T-helper 17 cell (primary cell): ENCODE measurements around the gene MYT1. TPM values are rescaled to one million over a fixed set of nuclear protein-coding genes. Genes with fewer than 3 reads are reported as not detected.

Source experiments
- ATAC-seq: fragments of 150-1000 bp; cut with Tn5 transposase; 2 replicates; pipeline ENCODE4 v1.10.0; 2021; ENCODE audit warnings: mild to moderate bottlenecking, moderate library complexity
- DNase-seq, 3 donors: peaks; one replicate each; pipeline versions ENCODE4 v3.0.0 to v3.0.0-alpha.2; 2020 to 2021
- H3K9me3 ChIP-seq: one replicate; pipeline ENCODE4 v1.7.0; 2013; ENCODE audit warnings: low read length, mild to moderate bottlenecking; ENCODE audit not compliant: control insufficient read depth, poor library complexity, severe bottlenecking
- H3K27ac Mint-ChIP-seq: one replicate; pipeline ENCODE4 v1.8.0; 2022; ENCODE audit warnings: mild to moderate bottlenecking, moderate library complexity, mixed read lengths
- H3K27me3 Mint-ChIP-seq: one replicate; pipeline ENCODE4 v1.8.0; 2022; ENCODE audit warnings: mixed read lengths
- H3K36me3 Mint-ChIP-seq: one replicate; pipeline ENCODE4 v1.8.0; 2022; ENCODE audit warnings: low read depth, mixed read lengths
- H3K4me1 Mint-ChIP-seq: one replicate; pipeline ENCODE4 v1.8.0; 2022; ENCODE audit warnings: mild to moderate bottlenecking, mixed read lengths
- H3K4me3 Mint-ChIP-seq: one replicate; pipeline ENCODE4 v1.8.0; 2022; ENCODE audit warnings: mild to moderate bottlenecking, moderate library complexity, mixed read lengths
- total RNA-seq, 4 donors: library from RNA in 2 of 4; stranded (reverse) in 2 of 4; gene quantifications; one replicate each; pipeline ENCODE4 v1.2.3 and lab custom pipeline; 2022 to 2026

Gene MYT1
- total RNA-seq, 2 donors from 2014 or later, result not detected

DNA sequence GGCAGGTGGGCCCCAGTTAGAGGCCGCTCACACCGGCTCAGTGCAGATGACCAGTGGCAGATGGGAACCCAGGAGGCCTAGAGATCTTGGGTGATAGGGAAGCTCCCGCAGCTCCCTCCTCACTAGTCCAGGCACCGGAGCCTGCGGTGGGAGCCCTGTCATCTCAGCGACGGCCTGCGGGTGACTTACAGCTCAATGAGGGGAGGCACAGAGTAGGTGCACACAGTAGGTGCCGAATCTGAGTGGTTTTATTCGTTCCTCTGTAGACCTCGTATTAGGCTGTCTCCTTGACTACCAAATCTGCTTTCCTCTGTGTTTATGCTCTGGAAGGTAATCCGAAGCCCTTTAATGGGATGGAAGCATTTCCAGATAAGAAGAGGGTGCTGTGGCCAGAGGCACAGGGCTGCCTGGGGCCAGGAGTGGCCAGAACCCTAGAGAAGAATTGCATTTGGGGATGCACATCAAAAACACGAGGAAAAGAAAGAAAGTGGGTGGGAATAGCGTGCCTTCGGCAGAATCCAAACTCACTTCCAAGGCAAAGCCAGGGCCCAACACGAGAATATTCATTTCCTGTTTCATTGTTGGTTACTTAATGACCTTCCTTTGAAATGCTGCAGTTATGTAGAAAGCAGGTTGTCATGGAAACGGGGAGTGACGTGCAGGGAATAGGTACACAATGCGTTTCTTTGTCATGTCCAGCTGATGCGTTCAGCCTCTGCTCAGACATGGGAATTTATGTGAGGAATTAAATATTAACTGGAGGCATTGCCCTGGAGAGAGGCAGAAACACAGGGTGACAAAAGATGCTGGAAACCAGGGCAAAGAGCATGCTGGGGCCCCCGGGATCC, 24.7 kb downstream of the MYT1 start:
- peaks cover 8% of the 10 kb centered on the region for H3K4me1 Mint-ChIP-seq
- H3K9me3 ChIP-seq, result no peaks in the 10 kb centered on the region
- no peaks in the 10 kb centered on the region for H3K36me3 Mint-ChIP-seq
- H3K27ac Mint-ChIP-seq, result no peak overlapping the region
- H3K27me3 Mint-ChIP-seq, result peaks cover 33% of the 10 kb centered on the region
- ATAC-seq, result no peak
- no peak overlapping the region for H3K4me3 Mint-ChIP-seq
- no peak for DNase-seq

DNA sequence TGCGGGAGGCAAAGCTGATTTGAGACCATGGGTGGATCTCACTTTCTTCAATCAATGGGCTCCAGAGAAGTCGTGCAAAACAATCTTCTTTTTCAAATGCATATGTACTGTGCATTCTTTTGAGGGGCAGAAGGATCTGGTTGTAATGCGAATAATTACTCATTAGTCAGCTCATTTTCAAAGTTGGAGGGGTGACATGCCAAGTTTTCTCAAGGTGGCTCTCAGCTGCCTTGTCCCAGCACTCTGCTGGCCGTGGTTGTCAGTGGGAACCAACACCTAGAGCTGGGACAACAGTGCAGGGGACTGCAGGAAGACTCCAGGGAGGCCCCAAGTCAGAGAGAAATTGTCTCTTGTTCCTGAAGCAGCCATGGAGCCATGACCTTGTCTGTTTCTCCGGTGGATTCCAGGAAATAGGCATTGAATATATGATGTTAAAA, 25.3 kb downstream of the MYT1 start:
- Mint-ChIP-seq H3K27me3 (peaks cover 36% of the 10 kb centered on the region), H3K27ac (no peak overlapping the region), H3K4me1 (peaks cover 10% of the 10 kb centered on the region), H3K36me3 (no peaks in the 10 kb centered on the region), H3K4me3 (no peak overlapping the region)
- ATAC-seq, result no peak
- no peaks in the 10 kb centered on the region for H3K9me3 ChIP-seq
- no peak for DNase-seq

DNA sequence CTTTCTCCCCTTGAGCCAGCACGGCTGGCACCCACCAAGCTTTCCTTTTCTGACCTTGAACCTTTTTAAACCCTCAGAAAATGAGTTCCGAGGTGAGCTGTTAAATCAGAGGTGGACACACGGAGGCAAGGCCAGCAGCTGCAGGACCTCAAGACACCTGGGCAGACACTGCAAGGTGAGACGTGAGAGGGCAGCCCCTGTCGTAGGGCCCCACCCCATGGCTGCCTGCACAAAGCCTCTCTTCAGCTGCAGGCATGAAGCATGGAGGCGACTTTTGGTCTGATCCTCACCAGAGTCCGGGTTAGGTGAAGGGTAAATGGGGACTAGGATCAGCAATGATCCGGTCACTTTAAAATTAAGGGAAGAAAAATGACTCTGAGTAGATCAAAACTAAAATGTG, 25.7 kb downstream of the MYT1 start:
- Mint-ChIP-seq H3K27me3 (peaks cover 35% of the 10 kb centered on the region), H3K4me3 (no peak overlapping the region), H3K27ac (no peak overlapping the region), H3K36me3 (no peaks in the 10 kb centered on the region), H3K4me1 (peaks cover 8% of the 10 kb centered on the region)
- ATAC-seq (no peak), DNase-seq (no peak)
- H3K9me3 ChIP-seq, result no peaks in the 10 kb centered on the region

DNA sequence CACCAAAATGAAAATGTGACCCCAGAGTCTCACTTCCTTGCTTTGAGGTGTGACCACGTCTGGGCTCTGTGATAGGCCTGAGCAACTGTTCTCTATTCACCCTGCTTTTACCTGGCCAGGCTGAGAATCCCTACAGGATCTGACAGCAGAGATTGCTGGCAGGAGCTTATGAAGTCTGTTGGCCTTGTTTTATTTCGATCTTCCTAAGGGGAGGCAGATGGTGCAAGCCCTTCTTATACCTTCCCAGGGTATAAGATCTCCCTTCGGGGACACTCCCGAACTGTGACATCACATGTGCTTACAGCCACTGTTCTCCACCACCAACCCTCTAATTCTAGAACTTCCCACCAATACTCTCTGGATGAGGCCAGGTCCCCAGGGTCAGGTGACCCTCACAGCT, 26.8 kb downstream of the MYT1 start:
- no peak overlapping the region for H3K4me3 Mint-ChIP-seq
- peaks cover 7% of the 10 kb centered on the region for H3K4me1 Mint-ChIP-seq
- H3K27ac Mint-ChIP-seq, result no peak overlapping the region
- no peak for DNase-seq
- ATAC-seq, result no peak
- peaks cover 35% of the 10 kb centered on the region for H3K27me3 Mint-ChIP-seq
- no peaks in the 10 kb centered on the region for H3K9me3 ChIP-seq
- no peaks in the 10 kb centered on the region for H3K36me3 Mint-ChIP-seq

DNA sequence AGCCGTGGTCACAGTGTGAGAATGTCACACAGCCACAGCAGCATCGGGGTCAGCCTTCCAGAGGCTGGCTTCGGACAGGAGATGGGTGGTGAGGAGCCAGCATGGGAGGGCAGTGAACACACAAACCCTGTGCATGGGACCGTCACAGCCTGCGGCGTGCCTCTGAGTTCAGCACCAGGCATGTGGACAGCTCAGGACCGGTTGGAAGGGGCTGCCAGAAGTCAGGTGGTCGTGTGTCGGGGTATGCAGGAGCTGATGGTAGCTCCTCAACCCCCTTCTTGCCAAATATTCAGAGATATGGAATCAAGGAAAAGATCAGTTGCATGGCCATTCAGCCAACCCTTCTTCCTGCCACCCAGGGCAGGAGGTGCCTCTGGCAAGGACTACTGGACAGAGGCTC, 28.2 kb downstream of the MYT1 start:
- no peak overlapping the region for H3K4me3 Mint-ChIP-seq
- peaks cover 7% of the 10 kb centered on the region for H3K4me1 Mint-ChIP-seq
- H3K9me3 ChIP-seq, result no peaks in the 10 kb centered on the region
- ATAC-seq (no peak), DNase-seq (no peak)
- H3K36me3 Mint-ChIP-seq, result no peaks in the 10 kb centered on the region
- H3K27ac Mint-ChIP-seq, result no peak overlapping the region
- H3K27me3 Mint-ChIP-seq, result peaks cover 42% of the 10 kb centered on the region

DNA sequence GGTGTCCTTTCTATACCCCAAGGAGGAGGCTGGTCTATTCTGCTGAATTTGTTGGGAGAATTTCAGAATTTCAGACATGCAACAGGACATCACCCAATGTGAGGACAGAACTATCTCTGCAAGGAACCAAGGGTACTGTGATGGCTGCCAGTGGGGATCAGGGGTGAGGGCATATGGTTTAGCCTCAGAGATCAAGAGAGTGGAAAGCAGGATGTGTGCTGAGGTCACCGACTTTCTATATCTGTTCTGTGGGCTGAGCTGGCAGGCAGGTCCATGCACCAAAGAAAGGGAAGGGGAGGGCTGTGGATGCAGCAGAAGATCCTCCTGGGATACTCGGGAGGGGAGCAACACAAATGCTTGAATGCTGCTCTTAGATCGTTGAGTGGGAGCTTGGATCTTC, 28.8 kb downstream of the MYT1 start:
- ATAC-seq, result no peak
- Mint-ChIP-seq H3K27me3 (peaks cover 46% of the 10 kb centered on the region), H3K4me3 (no peak overlapping the region)

DNA sequence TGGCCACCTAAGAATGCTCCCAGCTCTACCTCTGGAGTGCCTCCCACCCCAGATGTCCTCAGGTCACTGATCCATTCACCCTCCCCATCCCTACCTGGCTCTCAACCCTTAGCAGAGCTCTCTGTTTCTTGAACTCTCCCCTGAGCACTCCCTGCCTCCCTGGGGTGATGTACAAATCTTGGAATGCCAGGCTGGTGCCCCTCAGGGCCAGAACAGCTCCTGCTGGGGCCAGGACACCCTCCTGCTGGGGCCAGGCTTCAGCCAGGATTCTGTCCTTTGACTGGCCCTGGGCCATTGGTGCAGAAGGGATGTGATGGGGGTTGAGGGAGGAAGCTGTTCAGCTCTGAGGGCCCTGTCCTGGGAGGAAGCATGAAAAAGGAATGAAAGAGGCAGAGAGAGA, 30.0 kb downstream of the MYT1 start:
- H3K36me3 Mint-ChIP-seq, result no peaks in the 10 kb centered on the region
- H3K27ac Mint-ChIP-seq, result peak overlapping the region; percentile 74
- H3K4me3 Mint-ChIP-seq, result no peak overlapping the region
- no peak for DNase-seq
- no peak for ATAC-seq
- H3K27me3 Mint-ChIP-seq, result peaks cover 45% of the 10 kb centered on the region
- H3K9me3 ChIP-seq, result no peaks in the 10 kb centered on the region
- peaks cover 5% of the 10 kb centered on the region for H3K4me1 Mint-ChIP-seq

More for the DNA sequence above, 28.8 kb downstream of the MYT1 start:
- peaks cover 7% of the 10 kb centered on the region for H3K4me1 Mint-ChIP-seq
- no peaks in the 10 kb centered on the region for H3K9me3 ChIP-seq
- DNase-seq, result no peak
- no peaks in the 10 kb centered on the region for H3K36me3 Mint-ChIP-seq
- no peak overlapping the region for H3K27ac Mint-ChIP-seq

DNA sequence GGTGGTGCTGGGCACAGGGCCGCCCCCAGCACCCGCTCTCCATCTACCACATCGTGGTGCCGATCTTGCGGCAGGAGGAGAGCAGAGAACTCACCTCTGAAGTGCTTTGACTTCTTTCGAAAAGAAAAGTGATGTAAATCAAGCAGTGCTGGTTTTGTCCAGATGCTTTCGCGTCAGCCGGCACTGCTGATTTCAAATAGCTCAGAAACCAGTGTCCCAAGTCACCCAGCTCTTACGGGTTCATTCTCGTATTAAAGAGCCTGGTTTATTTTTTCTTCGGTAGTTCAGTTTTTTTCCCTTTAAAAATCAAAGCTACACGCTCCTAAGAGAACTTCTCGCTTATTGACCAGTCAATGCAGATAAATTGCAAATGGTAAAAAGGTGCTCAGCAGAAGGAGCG, 32.1 kb downstream of the MYT1 start:
- peaks cover 8% of the 10 kb centered on the region for H3K4me1 Mint-ChIP-seq
- H3K27ac Mint-ChIP-seq, result no peak overlapping the region
- H3K9me3 ChIP-seq, result no peaks in the 10 kb centered on the region
- no peak overlapping the region for H3K4me3 Mint-ChIP-seq
- ATAC-seq, result no peak
- peaks cover 54% of the 10 kb centered on the region for H3K27me3 Mint-ChIP-seq
- H3K36me3 Mint-ChIP-seq, result peaks cover 4% of the 10 kb centered on the region
- no peak for DNase-seq

DNA sequence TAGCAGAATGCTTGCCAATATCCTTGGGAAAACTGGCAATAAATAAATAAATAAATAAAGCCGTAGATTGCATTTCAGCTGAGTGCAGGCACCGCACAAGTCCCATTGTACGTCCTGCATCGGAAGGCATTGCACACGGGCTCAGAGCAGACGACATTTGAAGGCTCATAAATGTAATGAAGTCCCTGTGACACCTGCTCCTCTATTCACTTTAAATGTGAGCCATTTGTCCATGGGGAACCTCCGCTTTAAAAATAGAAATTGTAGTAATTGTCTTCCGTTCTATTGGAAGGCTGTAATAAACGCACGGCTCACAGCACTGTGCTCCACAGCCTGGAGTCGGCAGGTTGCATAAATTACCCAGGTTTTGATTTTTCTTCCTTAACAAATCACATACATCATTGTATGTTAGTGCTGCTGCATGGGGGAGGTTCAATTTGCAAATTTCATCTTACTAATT, 32.6 kb downstream of the MYT1 start:
- no peaks in the 10 kb centered on the region for H3K9me3 ChIP-seq
- Mint-ChIP-seq H3K36me3 (peaks cover 4% of the 10 kb centered on the region), H3K27ac (no peak overlapping the region), H3K4me3 (no peak overlapping the region), H3K27me3 (peaks cover 50% of the 10 kb centered on the region), H3K4me1 (peaks cover 8% of the 10 kb centered on the region)
- ATAC-seq (no peak), DNase-seq (no peak)

DNA sequence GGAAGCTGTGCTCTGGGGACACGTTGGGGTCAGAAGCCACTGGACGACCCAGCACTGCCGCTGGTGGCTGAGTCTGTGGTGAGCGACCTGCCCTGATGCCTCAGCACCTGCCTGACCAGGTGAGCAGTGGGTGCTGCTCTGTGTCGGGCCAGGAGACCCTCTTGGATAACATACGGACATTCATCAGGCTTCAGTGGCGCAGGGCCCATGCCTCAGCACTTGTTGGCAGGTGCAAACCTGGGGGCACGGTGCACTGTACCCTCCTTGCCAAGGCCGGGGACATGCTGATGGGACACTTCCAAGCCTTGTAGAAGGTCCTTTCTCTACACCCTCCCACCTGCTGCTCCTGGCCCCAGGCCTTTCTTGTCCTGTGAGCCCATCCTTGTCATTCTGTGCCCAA, 34.1 kb downstream of the MYT1 start:
- Mint-ChIP-seq H3K4me1 (peaks cover 6% of the 10 kb centered on the region), H3K36me3 (peaks cover 4% of the 10 kb centered on the region), H3K27me3 (peaks cover 35% of the 10 kb centered on the region), H3K4me3 (no peak overlapping the region), H3K27ac (no peak overlapping the region)
- DNase-seq (no peak), ATAC-seq (no peak)
- H3K9me3 ChIP-seq, result no peaks in the 10 kb centered on the region

DNA sequence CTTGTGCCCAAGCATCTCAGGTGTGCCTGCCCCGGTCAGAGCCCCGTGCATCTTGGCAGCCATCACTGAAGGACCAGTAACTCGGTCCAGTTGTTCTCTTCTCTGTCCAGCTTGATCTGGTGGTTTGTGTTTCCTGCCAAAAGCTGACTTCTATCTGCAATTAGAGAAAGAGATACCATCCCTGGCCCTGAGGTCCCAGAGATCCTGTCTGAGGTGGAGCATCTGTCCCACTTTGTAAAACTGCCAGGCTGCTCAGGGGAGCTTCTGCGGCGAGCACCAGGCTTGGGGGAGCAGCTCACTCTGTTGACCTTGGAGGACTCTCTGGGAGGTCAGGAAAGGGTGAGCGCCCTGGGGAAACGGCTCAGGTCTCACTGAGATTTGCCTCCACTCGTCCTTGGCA, 35.1 kb downstream of the MYT1 start:
- ATAC-seq, result no peak
- peaks cover 30% of the 10 kb centered on the region for H3K27me3 Mint-ChIP-seq

DNA sequence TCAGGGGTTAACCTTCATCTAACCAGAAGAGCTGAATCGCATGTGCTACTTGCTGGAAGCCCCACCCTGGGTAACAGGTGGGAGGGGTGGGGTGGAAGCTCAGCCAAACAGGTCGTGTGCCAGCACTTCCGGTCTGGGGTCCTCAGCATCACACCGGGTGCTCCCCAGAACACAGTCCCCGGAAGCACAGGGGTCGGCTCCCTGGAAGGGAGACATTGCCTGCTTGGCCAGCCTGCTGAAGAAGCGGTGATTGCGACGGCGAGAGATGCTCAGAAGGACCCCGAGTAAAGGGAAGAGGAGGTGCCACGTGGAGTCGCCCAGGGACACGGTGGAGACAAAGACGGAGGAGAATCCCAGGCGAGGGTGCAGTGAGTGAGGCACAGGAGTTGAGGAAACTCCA, 36.5 kb downstream of the MYT1 start:
- Mint-ChIP-seq H3K4me3 (no peak overlapping the region), H3K27me3 (peaks cover 31% of the 10 kb centered on the region), H3K4me1 (peaks cover 4% of the 10 kb centered on the region), H3K36me3 (peaks cover 5% of the 10 kb centered on the region), H3K27ac (no peak overlapping the region)
- no peak for ATAC-seq
- no peak for DNase-seq
- H3K9me3 ChIP-seq, result no peaks in the 10 kb centered on the region

More for the DNA sequence above, 35.1 kb downstream of the MYT1 start:
- peaks cover 4% of the 10 kb centered on the region for H3K36me3 Mint-ChIP-seq
- H3K27ac Mint-ChIP-seq, result no peak overlapping the region
- peaks cover 4% of the 10 kb centered on the region for H3K4me1 Mint-ChIP-seq
- H3K4me3 Mint-ChIP-seq, result no peak overlapping the region
- no peak for DNase-seq
- H3K9me3 ChIP-seq, result no peaks in the 10 kb centered on the region

DNA sequence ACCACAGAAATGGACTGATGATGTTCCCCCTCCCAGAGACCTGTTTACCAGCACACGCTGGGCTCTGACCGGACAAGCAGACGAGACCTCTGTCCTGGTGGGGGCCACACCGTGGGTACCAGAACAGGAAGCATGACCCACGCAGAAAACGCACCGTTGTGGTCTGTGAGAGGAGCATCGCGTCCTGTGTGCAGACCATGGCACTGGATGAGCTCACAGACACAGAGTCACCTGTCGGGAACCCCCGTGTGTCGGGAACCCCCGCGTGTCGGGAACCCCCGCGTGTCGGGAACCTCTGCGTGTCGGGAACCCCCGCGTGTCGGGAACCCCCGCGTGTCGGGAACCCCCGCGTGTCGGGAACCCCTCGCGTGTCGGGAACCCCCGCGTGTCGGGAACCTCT, 37.4 kb downstream of the MYT1 start:
- peaks cover 36% of the 10 kb centered on the region for H3K27me3 Mint-ChIP-seq
- no peak overlapping the region for H3K4me3 Mint-ChIP-seq
- H3K36me3 Mint-ChIP-seq, result peaks cover 7% of the 10 kb centered on the region
- no peak overlapping the region for H3K27ac Mint-ChIP-seq
- DNase-seq, result no peak
- no peaks in the 10 kb centered on the region for H3K9me3 ChIP-seq
- no peak for ATAC-seq
- H3K4me1 Mint-ChIP-seq, result peaks cover 5% of the 10 kb centered on the region
